Panc1 (cell line): Measurements from ENCODE around the gene GRIFIN. TPM values are rescaled to one million over a fixed set of nuclear protein-coding genes. Genes with fewer than 3 reads are reported as not detected.

Source experiments
- ATAC-seq: fragments of 200-7000 bp; cut with Tn5 transposase; 2 replicates; pipeline ENCODE4 v1.9.1; 2020; ENCODE audit warnings: mild to moderate bottlenecking, moderate library complexity
- BruUV-seq: library from RNA; stranded (reverse); fragments of 400-500 nt; replicated peaks from 2 replicates; lab custom pipeline; 2021; lab: Mats Ljungman, UMichigan
- CTCF ChIA-PET: fragments of 300-600 bp; sonication (Branson Sonifier 250); formaldehyde crosslinking; loops from one replicate; lab custom pipeline; 2022; ENCODE audit warnings: antibody characterized with exemption; lab: Charles Lee
- POLR2A ChIA-PET: fragments of 300-600 bp; sonication (Branson Sonifier 250); formaldehyde crosslinking; loops from one replicate; lab custom pipeline; 2022; ENCODE audit warnings: antibody characterized with exemption; lab: Charles Lee
- DNase-seq: peaks from one replicate; pipeline ENCODE4 v3.0.0-alpha.2; 2010; ENCODE audit warnings: low read depth, low spot score
- H3K27ac ChIP-seq: 2 replicates; pipeline ENCODE4 v1.5.1; 2011; ENCODE audit warnings: mild to moderate bottlenecking, low read length, inconsistent platforms
- H3K27me3 ChIP-seq: fragments of 200-500 bp; sonication (Bioruptor generic); 2 replicates; pipeline ENCODE4 v1.6.0; 2014; ENCODE audit warnings: low read length, inconsistent platforms; ENCODE audit not compliant: control insufficient read depth, insufficient read depth
- H3K36me3 ChIP-seq: fragments of 200-500 bp; sonication (Bioruptor generic); 2 replicates; pipeline ENCODE4 v1.5.1; 2014; ENCODE audit warnings: inconsistent platforms, mild to moderate bottlenecking, low read length, moderate library complexity; ENCODE audit not compliant: control insufficient read depth, insufficient read depth
- H3K4me1 ChIP-seq: 2 replicates; pipeline ENCODE4 v1.5.1; 2011; ENCODE audit warnings: inconsistent platforms, mild to moderate bottlenecking, low read length, moderate library complexity; ENCODE audit not compliant: control insufficient read depth, insufficient read depth
- H3K4me3 ChIP-seq, 2 experiments: 2 replicates each; pipeline ENCODE4 v1.5.1; 2011 to 2012; ENCODE audit warnings: low read depth in 2 of 2, low read length in 2 of 2, mild to moderate bottlenecking in 2 of 2, inconsistent platforms in 1 of 2, moderate library complexity in 1 of 2
- H3K9me3 ChIP-seq: fragments of 200-500 bp; sonication (Bioruptor generic); 2 replicates; pipeline ENCODE4 v1.5.1; 2014; ENCODE audit warnings: low read depth, mild to moderate bottlenecking, inconsistent platforms, low read length, moderate library complexity; ENCODE audit not compliant: control insufficient read depth, insufficient read depth
- POLR2AphosphoS5 ChIP-seq: IDR thresholded peaks from 2 replicates; pipeline ENCODE4 v1.6.1; 2012; ENCODE audit warnings: mild to moderate bottlenecking, low read depth, low read length, moderate library complexity
- REST ChIP-seq, 2 experiments: IDR thresholded peaks; 2 replicates each; pipeline ENCODE4 v1.6.1; 2011 to 2012; ENCODE audit warnings: low read depth in 2 of 2, control low read depth in 1 of 2, low read length in 1 of 2, mild to moderate bottlenecking in 1 of 2, moderate library complexity in 1 of 2; ENCODE audit not compliant: insufficient read depth in 1 of 2
- SIN3A ChIP-seq: IDR thresholded peaks from 2 replicates; pipeline ENCODE4 v1.6.1; 2012; ENCODE audit warnings: low read depth, mild to moderate bottlenecking, low read length, moderate library complexity, borderline replicate concordance; ENCODE audit not compliant: insufficient read depth
- TCF7L2 ChIP-seq: IDR thresholded peaks from 2 replicates; pipeline ENCODE4 v1.6.1; 2011; ENCODE audit warnings: mild to moderate bottlenecking, low read depth, low read length, inconsistent platforms
- in situ Hi-C: cut with HindIII; loops from 2 replicates; pipeline ENCODE4 v1.10.0; 2016; ENCODE audit warnings: low sequenced_read_pairs, low pct_unique_long_range_greater_than_20kb
- intact Hi-C: fragments of 100-400 bp; cut with micrococcal nuclease; formaldehyde crosslinking; loops from one replicate; pipeline ENCODE4 v1.10.0; 2022; ENCODE audit not compliant: unreplicated experiment
- total RNA-seq: library from RNA; stranded (reverse); gene quantifications from one replicate; pipeline ENCODE4 v1.2.1, GENCODE V29; 2021; ENCODE audit not compliant: unreplicated experiment
- TF ChIP-seq, protein P1 (sequence below): fragments of 450-650 bp; IDR thresholded peaks from 2 replicates; pipeline ENCODE4 v1.5.1; 2017; ENCODE audit warnings: mild to moderate bottlenecking

The GRIFIN gene
- total RNA-seq, 1 experiment from 2014 or later = not detected

- no TSS peak for BruUV-seq
Measured at GRCh38 chr7:2498708-2499107, 22.5 kb upstream of the GRIFIN start.

GRCh38 chr7:2497500-2498336 is 21.5 kb upstream of the GRIFIN start:
- no peaks in the 10 kb centered on the region for H3K36me3 ChIP-seq
- H3K9me3 ChIP-seq = no peaks in the 10 kb centered on the region
- no TSS peak for BruUV-seq
- intact Hi-C loops = no loop called here
- H3K27ac ChIP-seq = no peak overlapping the region
- POLR2A ChIA-PET = no interaction called here
- no peak for DNase-seq
- in situ Hi-C loops = no loop called here
- peaks cover 20% of the 10 kb centered on the region for H3K4me1 ChIP-seq
- TF ChIP-seq SIN3A (no peak), POLR2AphosphoS5 (no peak)
- TF ChIP-seq, protein P1, sequence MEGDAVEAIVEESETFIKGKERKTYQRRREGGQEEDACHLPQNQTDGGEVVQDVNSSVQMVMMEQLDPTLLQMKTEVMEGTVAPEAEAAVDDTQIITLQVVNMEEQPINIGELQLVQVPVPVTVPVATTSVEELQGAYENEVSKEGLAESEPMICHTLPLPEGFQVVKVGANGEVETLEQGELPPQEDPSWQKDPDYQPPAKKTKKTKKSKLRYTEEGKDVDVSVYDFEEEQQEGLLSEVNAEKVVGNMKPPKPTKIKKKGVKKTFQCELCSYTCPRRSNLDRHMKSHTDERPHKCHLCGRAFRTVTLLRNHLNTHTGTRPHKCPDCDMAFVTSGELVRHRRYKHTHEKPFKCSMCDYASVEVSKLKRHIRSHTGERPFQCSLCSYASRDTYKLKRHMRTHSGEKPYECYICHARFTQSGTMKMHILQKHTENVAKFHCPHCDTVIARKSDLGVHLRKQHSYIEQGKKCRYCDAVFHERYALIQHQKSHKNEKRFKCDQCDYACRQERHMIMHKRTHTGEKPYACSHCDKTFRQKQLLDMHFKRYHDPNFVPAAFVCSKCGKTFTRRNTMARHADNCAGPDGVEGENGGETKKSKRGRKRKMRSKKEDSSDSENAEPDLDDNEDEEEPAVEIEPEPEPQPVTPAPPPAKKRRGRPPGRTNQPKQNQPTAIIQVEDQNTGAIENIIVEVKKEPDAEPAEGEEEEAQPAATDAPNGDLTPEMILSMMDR = no peak
- no peak for ATAC-seq
- CTCF ChIA-PET = interaction anchor here (0.6 to 1.3 kb wide), 2 partner anchors 29 to 195 kb away, joined by 4 read pairs; no protein-coding TSS in a partner anchor
- no peak overlapping the region for H3K4me3 ChIP-seq
- no peaks in the 10 kb centered on the region for H3K27me3 ChIP-seq

More at GRCh38 chr7:2498708-2499107, 22.5 kb upstream of the GRIFIN start:
- CTCF ChIA-PET = interaction anchor here (0.7 to 1.3 kb wide), 2 partner anchors 24 to 30 kb away, joined by 4 to 6 read pairs; no protein-coding TSS in a partner anchor
- POLR2A ChIA-PET = interaction anchor here (0.6 to 0.7 kb wide), 2 partner anchors 18 to 29 kb away, joined by 3 to 4 read pairs; no protein-coding TSS in a partner anchor
- Histone ChIP-seq H3K27ac (no peak overlapping the region), H3K4me1 (peaks cover 20% of the 10 kb centered on the region), H3K4me3 (no peak overlapping the region), H3K9me3 (no peaks in the 10 kb centered on the region), H3K27me3 (no peaks in the 10 kb centered on the region), H3K36me3 (no peaks in the 10 kb centered on the region)
- DNase-seq (no peak), ATAC-seq (no peak)
- intact Hi-C loops (no loop called here), in situ Hi-C loops (no loop called here)
- TF ChIP-seq REST (IDR thresholded peaks at IDR 0.05; ENCODE audit: insufficient read depth in 1 of 2, low read depth in 2 of 2, low read length in 1 of 2) (no peak), POLR2AphosphoS5 (no peak), TCF7L2 (no peak), SIN3A (no peak)
- TF ChIP-seq, protein P1 = no peak
